Neuronal stem cell (in vitro differentiated cells): ENCODE measurements around the gene CCDC191.

Experiments used
- DNase-seq: peaks from one replicate; pipeline ENCODE4 v3.0.0-alpha.2; 2013; ENCODE audit warnings: low spot score
- H2AFZ ChIP-seq: one replicate; pipeline ENCODE4 v1.6.1; 2013; ENCODE audit warnings: mild to moderate bottlenecking, low read length, inconsistent platforms
- H2AK5ac ChIP-seq: 2 replicates; pipeline ENCODE4 v1.6.1; 2013; ENCODE audit warnings: low read depth, mild to moderate bottlenecking, inconsistent platforms, low read length, moderate library complexity, mixed read lengths
- H2BK120ac ChIP-seq: 2 replicates; pipeline ENCODE4 v1.6.1; 2013; ENCODE audit warnings: low read depth, mild to moderate bottlenecking, inconsistent platforms, low read length, moderate library complexity, mixed read lengths
- H2BK12ac ChIP-seq: one replicate; pipeline ENCODE4 v1.6.1; 2013; ENCODE audit warnings: low read length, inconsistent platforms
- H2BK15ac ChIP-seq: 2 replicates; pipeline ENCODE4 v1.6.1; 2013; ENCODE audit warnings: mild to moderate bottlenecking, low read length, inconsistent platforms, mixed read lengths
- H2BK5ac ChIP-seq: one replicate; pipeline ENCODE4 v1.6.1; 2013; ENCODE audit warnings: inconsistent platforms, mild to moderate bottlenecking, low read length, moderate library complexity
- H3K14ac ChIP-seq: one replicate; pipeline ENCODE4 v1.6.1; 2013; ENCODE audit warnings: low read length, inconsistent platforms
- H3K18ac ChIP-seq: 2 replicates; pipeline ENCODE4 v1.6.1; 2013; ENCODE audit warnings: low read length, inconsistent platforms
- H3K23ac ChIP-seq: 2 replicates; pipeline ENCODE4 v1.6.1; 2013; ENCODE audit warnings: low read depth, mild to moderate bottlenecking, mixed read lengths, low read length, inconsistent platforms; ENCODE audit not compliant: poor library complexity
- H3K27ac ChIP-seq: replicated peaks from 3 replicates; pipeline ENCODE4 v1.5.1; 2013; ENCODE audit warnings: low read length, inconsistent platforms
- H3K27me3 ChIP-seq, 3 experiments: 2 replicates each; pipeline ENCODE4 v1.6.1; 2013; ENCODE audit warnings: low read length in 3 of 3, mild to moderate bottlenecking in 2 of 3, inconsistent platforms in 1 of 3, low read depth in 1 of 3, mixed read lengths in 1 of 3, moderate library complexity in 1 of 3; ENCODE audit not compliant: control insufficient read depth in 3 of 3, insufficient read depth in 3 of 3
- H3K36me3 ChIP-seq, 2 donors: replicated peaks in 1 of 2; 2 replicates each; pipeline ENCODE4 v1.6.1; 2013; ENCODE audit warnings: low read length in 2 of 2; ENCODE audit not compliant: control insufficient read depth in 2 of 2, insufficient read depth in 2 of 2
- H3K4ac ChIP-seq: 2 replicates; pipeline ENCODE4 v1.6.1; 2013; ENCODE audit warnings: inconsistent platforms, mild to moderate bottlenecking, low read length, moderate library complexity
- H3K4me1 ChIP-seq, 2 donors: 1 replicate in 1 of 2; 2 replicates in 1 of 2; pipeline ENCODE4 v1.6.1; 2013; ENCODE audit warnings: low read length in 2 of 2, low read depth in 1 of 2; ENCODE audit not compliant: control insufficient read depth in 2 of 2, insufficient read depth in 1 of 2
- H3K4me2 ChIP-seq: one replicate; pipeline ENCODE4 v1.6.1; 2013; ENCODE audit warnings: mild to moderate bottlenecking, low read length, inconsistent platforms; ENCODE audit not compliant: insufficient read depth, poor library complexity, severe bottlenecking
- H3K4me3 ChIP-seq, 2 donors: 2 replicates each; pipeline ENCODE4 v1.5.1; 2013; ENCODE audit warnings: low read length in 2 of 2, mild to moderate bottlenecking in 2 of 2, inconsistent platforms in 1 of 2, moderate library complexity in 1 of 2
- H3K79me1 ChIP-seq: one replicate; pipeline ENCODE4 v1.6.1; 2013; ENCODE audit warnings: low read depth, mild to moderate bottlenecking, inconsistent platforms, low read length, moderate library complexity
- H3K9ac ChIP-seq: one replicate; pipeline ENCODE4 v1.6.1; 2013; ENCODE audit warnings: mild to moderate bottlenecking, low read depth, low read length, inconsistent platforms; ENCODE audit not compliant: poor library complexity
- H3K9me3 ChIP-seq, 2 donors: replicated peaks in 1 of 2; 2 replicates each; pipeline versions ENCODE3 to v1.6.1; 2013; ENCODE audit warnings: low read length in 2 of 2, mild to moderate bottlenecking in 2 of 2, inconsistent platforms in 1 of 2, low read depth in 1 of 2, mixed read lengths in 1 of 2, moderate library complexity in 1 of 2; ENCODE audit not compliant: control insufficient read depth in 2 of 2, insufficient read depth in 1 of 2
- H4K8ac ChIP-seq: one replicate; pipeline ENCODE4 v1.6.1; 2013; ENCODE audit warnings: low read depth, mild to moderate bottlenecking, inconsistent platforms, low read length, moderate library complexity
- H4K91ac ChIP-seq: one replicate; pipeline ENCODE4 v1.6.1; 2013; ENCODE audit warnings: low read length, low read depth, mild to moderate bottlenecking, inconsistent platforms; ENCODE audit not compliant: poor library complexity
- WGBS, 2 donors: extraction: QIAGEN DNeasy Blood & Tissue Kit; methylation state at CpG; one replicate each; pipeline ENCODE4 v1.1.7; 2013; ENCODE audit warnings: missing lambda C conversion rate in 2 of 2, mixed read lengths in 1 of 2; ENCODE audit not compliant: insufficient read length in 2 of 2, insufficient replicate concordance in 1 of 2; ENCODE audit errors: extremely low coverage in 2 of 2; 5-methylcytosine and 5-hydroxymethylcytosine counted together

The CCDC191 gene

DNA sequence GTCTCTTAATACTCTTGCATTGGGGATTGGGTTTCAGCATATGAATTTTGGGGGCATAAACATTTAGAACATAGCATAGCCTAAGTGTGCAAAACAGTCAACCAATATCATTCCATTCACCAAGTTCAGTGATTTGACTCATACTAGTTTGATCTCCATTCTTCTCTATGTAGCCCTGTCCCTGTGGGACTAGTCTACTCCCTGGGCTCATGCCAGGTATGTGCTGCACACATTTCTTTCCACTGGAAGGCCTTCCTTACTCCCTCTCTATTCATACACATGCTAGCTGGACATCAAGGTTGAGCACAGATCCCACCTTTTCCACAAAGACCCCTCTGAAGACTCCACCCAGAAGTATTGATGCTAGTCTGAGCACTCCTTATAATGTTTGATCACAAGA is 103.4 kb downstream of the CCDC191 start:
- Histone ChIP-seq H3K27ac (no peak overlapping the region), H3K79me1 (no peaks in the 10 kb centered on the region)
- no peak for DNase-seq

DNA sequence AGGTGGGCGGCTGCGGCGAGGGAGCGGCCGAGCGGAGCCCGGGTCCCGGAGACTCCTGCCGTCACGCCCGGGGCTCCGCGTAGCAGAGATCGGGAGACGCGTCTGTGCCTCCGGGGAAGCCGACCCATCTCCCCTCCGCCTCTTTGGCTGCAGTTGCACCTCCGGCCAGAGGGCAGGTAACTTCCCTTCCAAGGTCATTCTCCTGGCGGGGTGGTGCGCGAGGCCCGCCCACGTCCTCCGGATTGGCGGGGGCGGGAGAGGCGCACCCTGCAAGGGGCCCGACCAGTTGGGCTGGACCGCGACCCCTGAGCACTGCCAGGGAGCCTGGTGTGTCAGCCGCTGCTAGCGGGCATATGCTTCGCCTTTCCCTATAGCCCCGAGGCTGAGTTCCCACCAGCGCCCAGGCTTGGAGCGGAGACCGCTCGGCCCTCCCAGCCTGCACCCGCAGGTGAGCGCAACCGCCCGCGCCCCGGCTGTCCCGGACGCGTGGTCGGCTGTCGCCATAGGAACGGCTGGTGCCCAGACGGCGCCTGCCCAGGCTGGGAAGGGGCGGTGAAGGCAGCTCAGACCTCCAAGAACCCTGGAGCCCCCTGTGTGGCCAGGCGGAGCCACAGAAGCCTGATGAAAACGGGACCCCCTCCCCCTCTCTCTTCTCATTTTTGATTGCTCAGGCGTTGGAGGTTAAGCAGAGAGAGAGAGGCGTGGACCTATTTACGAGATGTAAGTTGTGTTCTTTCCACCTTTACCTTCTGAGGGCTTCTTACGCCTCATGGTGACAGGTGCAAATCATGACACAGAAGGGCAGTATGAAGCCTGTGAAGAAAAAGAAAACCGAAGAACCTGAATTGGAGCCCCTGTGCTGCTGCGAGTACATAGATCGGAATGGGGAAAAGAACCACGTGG is 108.1 kb downstream of the CCDC191 start:
- Histone ChIP-seq H2AFZ (peak overlapping the region; percentile 91), H3K4ac (no peak overlapping the region), H3K27ac (no peak overlapping the region), H3K36me3 (no peaks in the 10 kb centered on the region), H3K4me2 (peak overlapping the region; percentile 98), H3K4me3 (peak overlapping the region; percentile 55 to 86), H3K4me1 (peaks cover 0 to 6% of the 10 kb centered on the region in 2 donors), H4K8ac (no peak overlapping the region), H2BK120ac (no peak overlapping the region), H3K23ac (peak overlapping the region; percentile 20), H3K27me3 (peaks cover 0 to 29% (median 17%) of the 10 kb centered on the region in 3 experiments), H2BK5ac (peak overlapping the region; percentile 26), H2AK5ac (no peak overlapping the region), H3K9ac (peak overlapping the region; percentile 12), H4K91ac (no peak overlapping the region), H3K79me1 (no peaks in the 10 kb centered on the region), H3K18ac (peak overlapping the region; percentile 95), H3K9me3 (no peaks in the 10 kb centered on the region), H3K14ac (no peak overlapping the region), H2BK15ac (no peak overlapping the region), H2BK12ac (peak overlapping the region; percentile 3)
- DNase-seq: peak; percentile 47
- WGBS, 2 donors: no CpG with 5 or more reads among the region's 65 CpGs

More for the DNA sequence above, 103.4 kb downstream of the CCDC191 start:
- no peaks in the 10 kb centered on the region for H3K9me3 ChIP-seq
- H2AFZ ChIP-seq: no peak overlapping the region
- H3K4me1 ChIP-seq: peaks cover 0 to 2% of the 10 kb centered on the region in 2 donors
- H2AK5ac ChIP-seq: no peak overlapping the region
- H4K8ac ChIP-seq: no peak overlapping the region
- H3K4ac ChIP-seq: no peak overlapping the region
- no peak overlapping the region for H4K91ac ChIP-seq
- no peak overlapping the region for H3K4me3 ChIP-seq
- H3K36me3 ChIP-seq: no peaks in the 10 kb centered on the region
- no peak overlapping the region for H3K4me2 ChIP-seq
- no peak overlapping the region for H3K9ac ChIP-seq
- no peak overlapping the region for H2BK12ac ChIP-seq
- H3K18ac ChIP-seq: no peak overlapping the region
- peaks cover 0 to 28% (median 13%) of the 10 kb centered on the region in 3 experiments for H3K27me3 ChIP-seq
- no peak overlapping the region for H3K23ac ChIP-seq
- H2BK15ac ChIP-seq: no peak overlapping the region
- no peak overlapping the region for H2BK120ac ChIP-seq
- no peak overlapping the region for H2BK5ac ChIP-seq
- no peak overlapping the region for H3K14ac ChIP-seq

DNA sequence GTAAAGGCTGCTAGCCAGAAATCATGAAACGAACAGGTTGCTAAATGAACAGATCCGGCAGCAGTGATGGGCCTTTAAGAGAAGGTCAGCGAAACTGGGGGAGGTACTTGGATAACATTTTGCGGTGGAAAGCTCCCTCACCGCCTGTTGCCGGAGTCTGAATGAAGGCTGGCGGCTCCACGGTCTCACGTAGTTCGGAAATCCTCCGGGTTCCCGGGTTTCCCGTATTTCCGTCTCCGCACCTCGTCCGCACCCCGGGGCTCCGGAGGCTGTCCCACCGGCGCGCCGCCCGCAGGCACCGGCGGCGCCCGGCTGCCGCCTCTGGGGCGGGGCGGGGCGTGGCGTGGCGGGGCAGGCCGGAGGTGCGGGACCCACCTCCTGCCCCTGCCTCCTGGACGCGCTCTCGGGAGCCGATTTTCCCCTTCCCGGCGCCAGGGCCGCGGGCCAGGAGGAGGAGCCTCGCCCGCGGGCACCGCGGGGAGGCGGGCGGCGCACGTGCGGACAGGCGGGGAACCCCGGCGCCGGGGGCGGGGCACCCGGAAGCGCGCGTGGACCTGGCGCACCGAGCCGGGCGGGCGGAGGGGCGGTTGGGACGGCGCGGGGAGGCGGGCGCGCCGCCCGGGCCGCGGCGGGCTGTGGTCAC is 108.8 kb downstream of the CCDC191 start, which contains the start of gene ZDHHC23:
ZDHHC23 (plus strand) TSS at position 642 of the 643 bp plus-strand sequence. CDS start 790 bp downstream, outside the sequence.
- no peak within 1 kb of the TSS for H3K14ac ChIP-seq
- peak within 1 kb of the TSS; percentile 20 for H3K23ac ChIP-seq
- peak within 1 kb of the TSS; percentile 91 for H2AFZ ChIP-seq
- no peak within 1 kb of the TSS for H2BK15ac ChIP-seq
- H4K8ac ChIP-seq: no peak within 1 kb of the TSS
- H3K79me1 ChIP-seq: no peaks in the 10 kb centered on the region
- no CpG with 5 or more reads among the region's 80 CpGs for WGBS, 2 donors
- H3K36me3 ChIP-seq: no peaks in the 10 kb centered on the region
- peaks cover 0 to 6% of the 10 kb centered on the region in 2 donors for H3K4me1 ChIP-seq
- peak within 1 kb of the TSS; percentile 95 for H3K18ac ChIP-seq
- H3K9ac ChIP-seq: peak within 1 kb of the TSS; percentile 12
- H4K91ac ChIP-seq: no peak within 1 kb of the TSS
- H3K4me3 ChIP-seq: peak within 1 kb of the TSS; percentile 55 to 86
- DNase-seq: peak; percentile 30
- H3K27me3 ChIP-seq: peaks cover 0 to 29% (median 17%) of the 10 kb centered on the region in 3 experiments
- H3K27ac ChIP-seq: no peak within 1 kb of the TSS
- no peak within 1 kb of the TSS for H2BK120ac ChIP-seq
- no peaks in the 10 kb centered on the region for H3K9me3 ChIP-seq
- H3K4me2 ChIP-seq: peak within 1 kb of the TSS; percentile 98
- peak within 1 kb of the TSS; percentile 26 for H2BK5ac ChIP-seq
- H2BK12ac ChIP-seq: peak within 1 kb of the TSS; percentile 3
- no peak within 1 kb of the TSS for H2AK5ac ChIP-seq
- H3K4ac ChIP-seq: no peak within 1 kb of the TSS

DNA sequence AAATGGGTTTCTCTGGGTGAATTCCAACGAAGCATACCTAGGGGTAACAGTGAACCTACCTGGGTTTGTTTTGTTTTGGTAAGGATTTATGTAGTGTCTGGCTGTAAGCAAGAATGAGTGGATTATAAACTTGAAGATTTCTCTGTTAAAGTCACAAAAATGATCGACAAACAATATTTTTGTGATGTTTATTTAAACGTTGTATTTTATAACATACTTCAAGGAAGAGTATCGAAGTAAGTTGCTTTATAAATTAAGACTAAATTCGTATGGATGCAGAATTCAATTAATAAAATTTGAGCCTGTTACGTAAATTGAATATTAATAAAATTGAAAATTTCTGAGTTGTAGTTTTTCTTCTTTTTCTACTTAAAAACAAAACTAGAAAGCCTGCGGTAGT is 109.5 kb downstream of the CCDC191 start:
- Histone ChIP-seq H3K27me3 (peaks cover 0 to 29% (median 17%) of the 10 kb centered on the region in 3 experiments), H2BK5ac (no peak overlapping the region), H4K91ac (no peak overlapping the region), H3K79me1 (no peaks in the 10 kb centered on the region), H3K14ac (no peak overlapping the region), H3K4ac (no peak overlapping the region), H3K9ac (no peak overlapping the region), H3K27ac (no peak overlapping the region), H2AK5ac (no peak overlapping the region), H3K9me3 (no peaks in the 10 kb centered on the region), H4K8ac (no peak overlapping the region), H2AFZ (peak overlapping the region; percentile 91), H2BK120ac (no peak overlapping the region), H2BK15ac (no peak overlapping the region), H3K36me3 (no peaks in the 10 kb centered on the region), H3K23ac (no peak overlapping the region), H3K4me3 (peak overlapping the region in 1 of 2 donors; percentile 55), H2BK12ac (no peak overlapping the region), H3K4me1 (peaks cover 0 to 6% of the 10 kb centered on the region in 2 donors), H3K4me2 (no peak overlapping the region), H3K18ac (no peak overlapping the region)
- no peak for DNase-seq
- no CpG with 5 or more reads among the region's 7 CpGs for WGBS, 2 donors
